ENCODE measurements around the gene MAMDC4. TPM values are rescaled to one million over a fixed set of nuclear protein-coding genes. Genes with fewer than 3 reads are reported as not detected.

MAMDC4 gene
- total and polyA plus RNA-seq, 2 of the 8 experiments (the other 6 are each of a cell fraction or from before 2014, with no cell fraction given), result 3.1 to 4.5 TPM

DNA sequence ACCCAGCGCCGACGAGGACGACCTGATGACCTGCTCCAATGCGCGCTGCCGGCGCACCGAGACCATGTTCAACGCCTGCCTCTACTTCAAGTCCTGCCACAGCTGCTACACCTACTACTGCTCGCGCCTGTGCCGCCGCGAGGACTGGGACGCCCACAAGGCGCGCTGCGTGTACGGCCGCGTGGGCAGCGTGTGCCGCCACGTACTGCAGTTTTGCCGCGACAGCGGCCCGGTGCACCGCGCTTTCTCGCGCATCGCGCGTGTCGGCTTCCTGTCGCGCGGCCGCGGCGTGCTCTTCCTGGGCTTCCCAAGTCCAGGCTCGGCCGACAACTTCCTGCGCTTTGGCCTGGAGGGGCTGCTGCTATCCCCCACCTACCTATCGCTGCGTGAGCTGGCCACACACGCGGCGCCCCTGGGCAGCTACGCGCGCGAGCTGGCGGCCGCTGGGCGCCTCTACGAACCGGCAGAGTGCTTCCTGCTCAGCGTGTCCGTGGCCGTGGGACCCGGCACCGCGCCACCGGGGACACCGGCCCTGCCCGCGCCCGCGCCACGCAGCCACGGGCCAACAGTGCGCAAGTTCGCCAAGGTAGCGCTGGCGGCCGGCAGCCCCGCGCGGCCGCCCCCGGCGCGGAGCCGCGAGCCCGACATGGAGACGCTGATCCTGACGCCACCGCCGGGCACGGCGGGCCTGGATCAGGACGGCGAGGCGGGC is 5.6 kb upstream of the MAMDC4 start (continued):
- TF ChIP-seq SIN3A (conservative IDR thresholded peaks at IDR 0.05 in 1 of 2, IDR thresholded peaks at IDR 0.05 in 1 of 2; ENCODE audit: low read depth in 1 of 2, low read length in 2 of 2), result no peak

All from H1 (cell line).